ENCODE data around the gene CALN1. TPM values are rescaled to one million over a fixed set of nuclear protein-coding genes. Genes with fewer than 3 reads are reported as not detected.

CALN1 gene
- total and polyA plus RNA-seq, 2 of the 8 experiments (the other 6 are each of a cell fraction or from before 2014, with no cell fraction given), result 6.4 to 15.2 TPM

DNA sequence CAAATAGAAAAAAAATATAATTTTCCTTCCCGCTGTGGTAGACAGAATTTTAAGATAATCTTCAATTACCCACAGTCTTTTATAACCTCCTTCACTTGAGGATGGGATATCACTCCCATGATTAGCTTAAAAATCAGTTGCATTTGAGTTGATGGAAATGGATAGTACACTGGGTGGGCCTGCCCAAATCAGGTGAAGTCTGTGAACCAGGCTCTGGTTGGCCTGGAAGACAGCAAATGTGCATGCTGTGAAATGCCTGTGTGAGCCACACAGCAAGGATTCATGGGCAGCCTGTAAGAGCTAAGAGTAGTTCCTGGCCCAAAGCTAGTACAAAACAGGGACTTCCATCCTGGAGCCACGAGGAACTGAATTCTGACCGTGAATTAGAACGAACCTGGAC lies 548.0 kb downstream of the CALN1 start (continued):
- TF ChIP-seq, protein P1, sequence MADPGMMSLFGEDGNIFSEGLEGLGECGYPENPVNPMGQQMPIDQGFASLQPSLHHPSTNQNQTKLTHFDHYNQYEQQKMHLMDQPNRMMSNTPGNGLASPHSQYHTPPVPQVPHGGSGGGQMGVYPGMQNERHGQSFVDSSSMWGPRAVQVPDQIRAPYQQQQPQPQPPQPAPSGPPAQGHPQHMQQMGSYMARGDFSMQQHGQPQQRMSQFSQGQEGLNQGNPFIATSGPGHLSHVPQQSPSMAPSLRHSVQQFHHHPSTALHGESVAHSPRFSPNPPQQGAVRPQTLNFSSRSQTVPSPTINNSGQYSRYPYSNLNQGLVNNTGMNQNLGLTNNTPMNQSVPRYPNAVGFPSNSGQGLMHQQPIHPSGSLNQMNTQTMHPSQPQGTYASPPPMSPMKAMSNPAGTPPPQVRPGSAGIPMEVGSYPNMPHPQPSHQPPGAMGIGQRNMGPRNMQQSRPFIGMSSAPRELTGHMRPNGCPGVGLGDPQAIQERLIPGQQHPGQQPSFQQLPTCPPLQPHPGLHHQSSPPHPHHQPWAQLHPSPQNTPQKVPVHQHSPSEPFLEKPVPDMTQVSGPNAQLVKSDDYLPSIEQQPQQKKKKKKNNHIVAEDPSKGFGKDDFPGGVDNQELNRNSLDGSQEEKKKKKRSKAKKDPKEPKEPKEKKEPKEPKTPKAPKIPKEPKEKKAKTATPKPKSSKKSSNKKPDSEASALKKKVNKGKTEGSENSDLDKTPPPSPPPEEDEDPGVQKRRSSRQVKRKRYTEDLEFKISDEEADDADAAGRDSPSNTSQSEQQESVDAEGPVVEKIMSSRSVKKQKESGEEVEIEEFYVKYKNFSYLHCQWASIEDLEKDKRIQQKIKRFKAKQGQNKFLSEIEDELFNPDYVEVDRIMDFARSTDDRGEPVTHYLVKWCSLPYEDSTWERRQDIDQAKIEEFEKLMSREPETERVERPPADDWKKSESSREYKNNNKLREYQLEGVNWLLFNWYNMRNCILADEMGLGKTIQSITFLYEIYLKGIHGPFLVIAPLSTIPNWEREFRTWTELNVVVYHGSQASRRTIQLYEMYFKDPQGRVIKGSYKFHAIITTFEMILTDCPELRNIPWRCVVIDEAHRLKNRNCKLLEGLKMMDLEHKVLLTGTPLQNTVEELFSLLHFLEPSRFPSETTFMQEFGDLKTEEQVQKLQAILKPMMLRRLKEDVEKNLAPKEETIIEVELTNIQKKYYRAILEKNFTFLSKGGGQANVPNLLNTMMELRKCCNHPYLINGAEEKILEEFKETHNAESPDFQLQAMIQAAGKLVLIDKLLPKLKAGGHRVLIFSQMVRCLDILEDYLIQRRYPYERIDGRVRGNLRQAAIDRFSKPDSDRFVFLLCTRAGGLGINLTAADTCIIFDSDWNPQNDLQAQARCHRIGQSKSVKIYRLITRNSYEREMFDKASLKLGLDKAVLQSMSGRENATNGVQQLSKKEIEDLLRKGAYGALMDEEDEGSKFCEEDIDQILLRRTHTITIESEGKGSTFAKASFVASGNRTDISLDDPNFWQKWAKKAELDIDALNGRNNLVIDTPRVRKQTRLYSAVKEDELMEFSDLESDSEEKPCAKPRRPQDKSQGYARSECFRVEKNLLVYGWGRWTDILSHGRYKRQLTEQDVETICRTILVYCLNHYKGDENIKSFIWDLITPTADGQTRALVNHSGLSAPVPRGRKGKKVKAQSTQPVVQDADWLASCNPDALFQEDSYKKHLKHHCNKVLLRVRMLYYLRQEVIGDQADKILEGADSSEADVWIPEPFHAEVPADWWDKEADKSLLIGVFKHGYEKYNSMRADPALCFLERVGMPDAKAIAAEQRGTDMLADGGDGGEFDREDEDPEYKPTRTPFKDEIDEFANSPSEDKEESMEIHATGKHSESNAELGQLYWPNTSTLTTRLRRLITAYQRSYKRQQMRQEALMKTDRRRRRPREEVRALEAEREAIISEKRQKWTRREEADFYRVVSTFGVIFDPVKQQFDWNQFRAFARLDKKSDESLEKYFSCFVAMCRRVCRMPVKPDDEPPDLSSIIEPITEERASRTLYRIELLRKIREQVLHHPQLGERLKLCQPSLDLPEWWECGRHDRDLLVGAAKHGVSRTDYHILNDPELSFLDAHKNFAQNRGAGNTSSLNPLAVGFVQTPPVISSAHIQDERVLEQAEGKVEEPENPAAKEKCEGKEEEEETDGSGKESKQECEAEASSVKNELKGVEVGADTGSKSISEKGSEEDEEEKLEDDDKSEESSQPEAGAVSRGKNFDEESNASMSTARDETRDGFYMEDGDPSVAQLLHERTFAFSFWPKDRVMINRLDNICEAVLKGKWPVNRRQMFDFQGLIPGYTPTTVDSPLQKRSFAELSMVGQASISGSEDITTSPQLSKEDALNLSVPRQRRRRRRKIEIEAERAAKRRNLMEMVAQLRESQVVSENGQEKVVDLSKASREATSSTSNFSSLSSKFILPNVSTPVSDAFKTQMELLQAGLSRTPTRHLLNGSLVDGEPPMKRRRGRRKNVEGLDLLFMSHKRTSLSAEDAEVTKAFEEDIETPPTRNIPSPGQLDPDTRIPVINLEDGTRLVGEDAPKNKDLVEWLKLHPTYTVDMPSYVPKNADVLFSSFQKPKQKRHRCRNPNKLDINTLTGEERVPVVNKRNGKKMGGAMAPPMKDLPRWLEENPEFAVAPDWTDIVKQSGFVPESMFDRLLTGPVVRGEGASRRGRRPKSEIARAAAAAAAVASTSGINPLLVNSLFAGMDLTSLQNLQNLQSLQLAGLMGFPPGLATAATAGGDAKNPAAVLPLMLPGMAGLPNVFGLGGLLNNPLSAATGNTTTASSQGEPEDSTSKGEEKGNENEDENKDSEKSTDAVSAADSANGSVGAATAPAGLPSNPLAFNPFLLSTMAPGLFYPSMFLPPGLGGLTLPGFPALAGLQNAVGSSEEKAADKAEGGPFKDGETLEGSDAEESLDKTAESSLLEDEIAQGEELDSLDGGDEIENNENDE (IDR thresholded peaks at IDR 0.05; ENCODE audit: insufficient replicate concordance, low read length), result no peak
- TF ChIP-seq CHD1 (IDR thresholded peaks at IDR 0.05; ENCODE audit: low read depth, low read length) (no peak), SRF (IDR thresholded peaks at IDR 0.05; ENCODE audit: low read depth, low read length) (no peak)

All from H1 (cell line).